HG03342 (cell line): ENCODE results near the gene ARHGAP25.

Experiments used
- ATAC-seq: cut with Tn5 transposase; IDR thresholded peaks from one replicate; pipeline ENCODE4 v1.9.1; 2021; ENCODE audit warnings: mild to moderate bottlenecking, moderate library complexity; ENCODE audit not compliant: unreplicated experiment

Gene ARHGAP25, protein sequence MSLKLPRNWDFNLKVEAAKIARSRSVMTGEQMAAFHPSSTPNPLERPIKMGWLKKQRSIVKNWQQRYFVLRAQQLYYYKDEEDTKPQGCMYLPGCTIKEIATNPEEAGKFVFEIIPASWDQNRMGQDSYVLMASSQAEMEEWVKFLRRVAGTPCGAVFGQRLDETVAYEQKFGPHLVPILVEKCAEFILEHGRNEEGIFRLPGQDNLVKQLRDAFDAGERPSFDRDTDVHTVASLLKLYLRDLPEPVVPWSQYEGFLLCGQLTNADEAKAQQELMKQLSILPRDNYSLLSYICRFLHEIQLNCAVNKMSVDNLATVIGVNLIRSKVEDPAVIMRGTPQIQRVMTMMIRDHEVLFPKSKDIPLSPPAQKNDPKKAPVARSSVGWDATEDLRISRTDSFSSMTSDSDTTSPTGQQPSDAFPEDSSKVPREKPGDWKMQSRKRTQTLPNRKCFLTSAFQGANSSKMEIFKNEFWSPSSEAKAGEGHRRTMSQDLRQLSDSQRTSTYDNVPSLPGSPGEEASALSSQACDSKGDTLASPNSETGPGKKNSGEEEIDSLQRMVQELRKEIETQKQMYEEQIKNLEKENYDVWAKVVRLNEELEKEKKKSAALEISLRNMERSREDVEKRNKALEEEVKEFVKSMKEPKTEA

DNA sequence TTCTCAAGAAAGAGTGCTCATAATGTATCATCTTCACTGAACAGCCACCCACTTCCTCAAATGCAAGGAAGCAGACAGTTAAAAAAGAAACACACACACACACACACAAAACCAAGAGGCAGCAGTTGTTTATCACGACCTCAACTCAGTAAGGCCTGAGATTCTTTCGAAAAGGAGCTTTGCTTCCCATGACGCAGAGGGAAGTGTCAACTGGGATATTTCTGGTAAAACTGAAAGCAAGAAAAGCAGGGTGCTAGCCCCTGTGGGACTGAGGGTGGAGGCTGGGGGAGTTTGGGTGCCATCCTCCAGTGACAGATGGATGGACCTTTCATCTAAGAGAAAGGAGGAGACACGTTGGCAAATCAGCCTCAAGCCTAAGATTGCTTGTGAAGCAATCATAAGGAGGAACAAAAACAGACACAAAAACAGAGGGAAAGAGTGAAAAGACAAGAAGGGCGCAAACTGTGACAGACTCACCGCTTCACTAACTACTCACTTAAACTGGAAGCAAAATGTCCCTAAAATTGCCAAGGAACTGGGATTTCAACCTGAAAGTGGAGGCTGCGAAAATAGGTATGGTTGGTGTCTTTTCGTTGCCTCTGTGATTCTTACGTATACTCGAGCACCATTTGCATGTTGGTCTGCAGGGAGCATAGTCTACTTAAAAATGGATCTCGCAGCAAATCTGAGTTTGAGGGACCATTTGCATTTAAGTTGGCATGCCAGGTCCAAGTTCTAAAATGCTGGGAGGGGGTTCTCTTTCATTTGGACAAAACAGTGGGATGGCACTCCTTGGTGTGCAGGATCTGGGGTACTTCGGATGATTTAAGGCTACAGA, at the start of gene ARHGAP25:
Gene ARHGAP25 (plus strand): TSS at position 124 of the 838 bp plus-strand sequence. CDS start 389 bp downstream, at position 513.
- ATAC-seq, result peak; percentile 51

DNA sequence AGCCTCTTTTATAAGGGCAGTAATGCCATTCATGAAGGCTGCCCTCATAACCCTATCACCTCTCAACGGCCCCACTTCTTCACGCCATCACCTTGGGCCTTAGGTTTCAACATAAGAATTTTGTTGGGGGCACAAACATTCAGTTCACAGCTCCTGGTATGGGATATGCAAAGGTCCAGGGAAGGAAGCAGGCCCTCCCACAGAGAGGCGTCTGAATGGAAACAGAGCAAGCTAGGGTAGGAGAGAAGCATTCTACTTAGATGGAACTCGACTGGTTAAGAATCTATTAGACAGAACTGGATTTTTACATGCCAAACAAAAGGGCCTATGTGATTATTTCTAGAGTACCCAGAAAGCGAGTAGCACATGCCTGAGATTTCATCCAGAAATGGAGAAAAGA, 48.4 kb upstream of the ARHGAP25 start:
- no peak for ATAC-seq

DNA sequence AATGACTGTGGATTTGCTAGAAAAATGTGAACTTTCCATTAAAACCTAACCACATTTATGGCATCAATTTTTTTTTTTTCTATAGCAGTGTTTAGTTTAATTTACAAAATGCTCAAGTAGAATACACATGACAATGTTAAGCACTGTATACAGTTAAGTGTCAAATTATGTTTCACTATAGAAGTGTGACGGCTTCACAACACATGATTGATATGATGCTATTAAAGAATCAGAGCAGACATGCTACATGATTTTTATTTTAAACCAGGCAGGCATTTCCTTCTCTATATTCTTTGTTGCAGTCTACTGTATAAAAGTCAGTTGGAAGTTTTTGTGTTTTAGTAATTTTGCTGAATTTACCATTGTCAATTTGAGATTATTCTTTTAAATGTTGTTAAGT, 47.6 kb upstream of the ARHGAP25 start:
- ATAC-seq, result no peak

DNA sequence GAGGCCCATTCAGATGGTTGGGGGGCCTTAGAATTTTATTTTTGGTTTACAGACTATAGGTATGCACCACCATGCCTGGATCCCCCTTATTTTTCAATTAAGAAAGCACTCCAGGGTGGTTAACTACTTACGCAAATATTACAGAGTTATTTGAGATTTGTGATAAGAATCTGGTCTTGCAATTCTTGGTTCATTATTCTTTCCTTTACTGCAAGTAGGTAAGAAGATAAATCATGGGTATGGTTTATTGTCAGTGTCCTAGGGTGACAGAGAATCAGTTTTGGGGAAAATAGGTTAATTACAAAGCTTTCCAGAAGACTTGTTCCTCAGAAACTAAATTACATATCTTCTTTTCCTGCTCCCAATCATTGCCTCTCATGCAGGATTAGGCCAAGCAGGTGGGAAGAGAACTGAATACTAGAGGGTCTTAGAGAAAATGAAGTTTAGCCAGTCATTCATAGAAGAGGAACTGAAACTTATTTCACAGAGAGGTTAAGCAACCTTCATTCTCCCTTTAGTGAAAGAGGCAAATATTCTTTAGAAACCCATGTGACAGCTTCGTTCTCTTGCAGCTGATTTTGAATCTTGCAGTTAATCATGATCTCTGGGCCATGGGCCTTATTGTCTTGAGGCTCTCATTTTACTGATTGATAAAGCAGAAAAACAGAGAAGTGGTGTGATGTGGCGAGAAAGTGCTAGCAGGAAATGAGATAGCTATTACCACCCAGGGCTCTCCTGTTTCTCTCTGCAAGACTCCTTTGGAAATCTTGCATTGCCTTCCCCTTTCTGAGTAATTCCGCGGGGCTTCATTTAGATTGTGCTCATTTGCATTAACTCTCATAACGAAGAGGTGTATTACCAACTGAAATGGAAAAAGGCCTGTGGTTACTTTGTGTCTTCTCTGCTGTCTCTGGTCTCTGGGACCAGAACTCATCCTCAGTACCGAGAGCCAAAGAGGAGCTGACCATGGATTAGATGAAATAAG, 44.8 kb upstream of the ARHGAP25 start:
- peak; percentile 88 for ATAC-seq

DNA sequence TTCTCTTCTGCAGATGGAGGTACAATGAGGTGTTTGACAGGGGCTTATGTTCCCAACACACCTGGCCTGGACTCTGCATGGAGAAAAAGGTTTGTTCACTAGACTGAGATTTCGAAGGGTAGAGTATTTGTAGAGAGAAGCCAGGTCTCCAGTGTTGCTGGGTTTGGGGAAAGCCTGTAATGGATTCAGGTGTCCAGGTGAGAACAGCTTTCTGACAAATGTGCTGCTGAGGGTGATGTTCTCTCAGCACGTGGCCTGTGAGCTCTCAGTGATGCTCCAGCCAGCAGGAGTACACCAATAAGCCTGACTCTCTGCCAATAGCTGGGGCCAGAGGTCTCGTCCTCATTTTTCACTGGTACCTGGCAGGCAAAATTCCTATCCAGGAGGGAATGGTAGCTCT, 43.8 kb upstream of the ARHGAP25 start:
- ATAC-seq, result no peak

DNA sequence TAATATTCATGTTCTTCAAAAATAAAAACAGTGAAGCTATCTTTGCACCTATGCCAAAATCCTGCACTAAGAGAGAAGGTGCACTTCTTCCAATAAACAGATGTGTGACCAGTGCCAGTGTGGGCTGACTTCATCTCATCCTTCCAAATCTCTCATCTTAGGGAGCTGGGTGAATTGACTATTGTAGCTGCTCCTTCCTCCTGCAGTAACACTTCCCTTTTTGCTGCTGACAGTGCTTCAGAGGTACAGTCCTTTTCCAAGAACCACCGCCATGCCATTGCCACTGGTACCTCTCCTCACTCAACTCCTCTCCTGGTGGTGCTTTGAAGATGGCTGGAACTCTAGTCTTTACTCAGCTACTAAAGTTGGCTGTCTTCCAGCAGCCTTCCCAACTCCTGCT, 42.1 kb upstream of the ARHGAP25 start:
- ATAC-seq, result no peak

DNA sequence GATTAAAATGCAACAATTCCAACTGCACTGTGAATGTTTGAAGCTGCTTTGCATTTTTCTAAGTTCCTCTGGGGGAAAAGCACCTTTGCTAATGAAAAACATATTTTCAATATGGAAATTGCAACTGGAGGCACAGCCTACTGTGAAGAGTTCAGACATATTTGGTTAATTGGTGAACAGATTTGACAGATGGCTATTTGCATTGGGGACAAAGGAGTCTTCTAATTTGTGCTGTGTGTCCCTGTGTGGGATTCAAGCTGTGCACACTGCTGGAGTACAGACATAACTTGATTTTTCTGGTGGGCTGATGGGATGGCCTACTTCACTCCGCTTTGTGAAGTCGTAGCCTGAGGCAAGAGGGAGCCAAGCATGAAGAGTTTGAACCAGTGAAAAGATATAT, 40.7 kb upstream of the ARHGAP25 start:
- ATAC-seq, result no peak

DNA sequence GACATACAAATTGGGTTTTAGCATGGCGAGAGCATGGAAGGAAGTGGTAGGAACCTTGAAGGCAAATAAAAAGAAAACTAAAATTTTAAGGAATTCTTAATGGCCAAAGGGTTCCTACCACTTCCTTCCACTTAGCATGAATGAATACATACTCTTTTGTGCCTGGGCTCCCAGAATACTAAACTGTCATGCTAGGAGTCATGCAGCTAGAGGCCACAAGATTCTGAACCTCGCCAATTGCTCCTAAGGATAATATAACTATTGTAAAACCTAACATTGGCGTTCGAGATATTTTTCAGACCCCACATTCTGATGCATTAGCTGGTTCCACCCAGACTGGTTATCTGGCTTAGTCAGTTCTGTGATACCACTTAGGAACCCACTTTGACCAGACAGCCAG, 38.6 kb upstream of the ARHGAP25 start:
- no peak for ATAC-seq

DNA sequence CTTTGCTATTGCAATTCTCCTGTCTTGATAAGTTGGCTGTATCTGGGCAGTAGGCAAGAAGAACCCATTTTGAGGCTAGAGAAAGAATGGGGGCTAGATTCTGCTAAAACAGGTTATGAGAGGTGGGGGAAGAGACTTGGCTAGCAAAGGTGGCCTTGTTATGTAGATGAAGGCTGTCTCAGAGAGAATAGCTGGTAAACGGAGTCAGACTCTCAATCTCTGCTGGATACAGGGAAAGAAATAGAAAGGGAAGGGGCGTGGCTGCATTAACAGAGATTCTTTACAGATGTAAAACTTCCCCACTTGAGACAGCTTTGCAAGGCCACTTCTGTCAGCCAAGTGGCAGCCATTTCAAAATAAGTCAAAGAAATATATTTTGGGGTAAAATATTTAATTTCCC, 38.1 kb upstream of the ARHGAP25 start:
- no peak for ATAC-seq

DNA sequence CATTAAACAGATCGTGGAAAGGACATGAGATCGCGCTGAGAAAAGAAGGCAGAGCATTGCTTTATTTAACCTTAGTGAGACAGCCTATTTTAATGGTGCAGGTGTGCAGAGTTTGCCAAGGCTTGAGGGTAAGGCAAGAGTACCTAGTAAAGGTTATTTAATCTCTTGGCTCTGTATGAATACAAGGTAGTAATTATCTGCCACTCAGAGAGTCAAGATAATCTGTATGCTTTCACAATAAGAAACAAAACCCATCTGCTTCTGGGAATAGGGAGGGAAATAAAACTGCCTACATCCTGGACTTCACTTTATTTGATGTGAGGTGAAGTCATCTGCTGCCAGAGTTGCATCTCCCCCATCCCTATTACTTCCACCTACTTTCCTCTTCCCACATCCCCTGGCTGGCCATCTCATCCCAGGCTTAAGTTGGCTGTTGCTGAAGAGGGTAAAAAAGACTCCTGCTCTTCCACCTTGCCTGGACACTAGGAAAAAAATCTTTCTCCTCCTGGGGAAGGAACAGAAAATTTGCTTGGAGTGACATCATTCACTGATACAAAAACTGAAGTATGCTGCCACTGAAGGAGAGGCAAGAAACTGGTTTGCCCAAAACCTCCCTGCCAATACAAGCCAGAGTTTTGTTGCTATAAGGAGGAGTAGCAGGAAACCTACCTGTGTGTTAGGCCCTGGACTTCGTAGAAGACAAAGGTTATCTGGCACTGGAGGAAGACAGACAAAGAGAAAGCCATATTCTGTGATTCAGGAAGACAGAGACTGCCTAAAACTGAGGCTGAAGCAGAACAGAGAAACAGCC, 35.8 kb upstream of the ARHGAP25 start:
- ATAC-seq, result no peak

DNA sequence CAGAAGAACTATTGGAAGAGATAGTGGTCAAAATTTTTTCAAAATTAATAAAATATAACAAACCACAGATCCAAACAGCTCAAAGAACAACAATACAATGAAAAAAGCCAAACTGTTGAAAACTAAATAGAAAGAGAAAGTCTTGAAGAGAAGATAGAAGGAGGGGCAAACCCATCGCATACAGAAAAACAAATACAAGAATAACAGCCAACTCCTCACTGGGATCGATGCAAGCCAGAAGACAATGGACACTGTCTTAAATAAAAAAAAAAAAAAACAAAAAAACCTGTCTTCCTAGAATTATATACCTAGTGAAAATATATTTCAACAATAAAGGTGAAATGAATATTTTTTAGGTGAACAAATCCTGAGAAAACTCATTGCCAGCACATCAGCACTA, 34.1 kb upstream of the ARHGAP25 start:
- ATAC-seq, result no peak

DNA sequence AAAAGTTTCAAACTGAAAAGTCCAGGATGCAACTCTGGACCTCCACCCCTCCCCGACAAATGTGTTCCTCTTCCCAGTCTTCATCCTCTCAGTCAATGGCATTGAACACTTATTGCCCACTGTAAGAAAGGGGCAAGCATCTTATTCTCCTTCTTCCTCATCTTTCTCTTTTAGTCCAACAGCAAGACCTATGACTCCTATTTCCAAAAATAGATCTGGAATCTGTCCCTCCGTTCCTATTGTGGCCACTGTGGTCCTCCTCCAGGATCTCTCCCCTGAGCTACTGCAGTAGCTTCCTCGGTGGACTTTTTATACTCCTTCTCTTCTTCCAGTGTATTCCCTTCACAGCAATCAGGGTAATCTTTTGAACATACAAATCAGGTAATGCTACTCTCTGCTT, 28.0 kb upstream of the ARHGAP25 start:
- no peak for ATAC-seq

DNA sequence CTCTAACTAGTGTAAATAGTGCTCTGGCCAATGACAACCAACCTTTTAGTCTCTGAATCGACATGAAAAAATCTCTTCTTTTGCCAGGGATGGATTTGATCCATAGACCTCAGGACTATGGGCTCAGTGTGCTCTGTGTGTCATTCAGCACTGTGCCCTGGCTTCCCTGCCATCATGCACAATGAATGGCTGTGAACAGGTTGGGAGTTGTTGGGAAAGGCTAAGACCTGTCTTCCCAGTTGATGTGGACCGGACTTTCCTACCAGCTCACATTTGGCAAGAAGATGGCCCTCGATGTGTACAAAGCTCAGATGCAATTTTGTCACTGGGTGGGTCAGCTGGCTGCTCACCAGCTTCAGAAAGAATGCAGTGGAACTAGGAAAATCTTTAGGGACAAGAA, 26.0 kb upstream of the ARHGAP25 start:
- ATAC-seq, result no peak

DNA sequence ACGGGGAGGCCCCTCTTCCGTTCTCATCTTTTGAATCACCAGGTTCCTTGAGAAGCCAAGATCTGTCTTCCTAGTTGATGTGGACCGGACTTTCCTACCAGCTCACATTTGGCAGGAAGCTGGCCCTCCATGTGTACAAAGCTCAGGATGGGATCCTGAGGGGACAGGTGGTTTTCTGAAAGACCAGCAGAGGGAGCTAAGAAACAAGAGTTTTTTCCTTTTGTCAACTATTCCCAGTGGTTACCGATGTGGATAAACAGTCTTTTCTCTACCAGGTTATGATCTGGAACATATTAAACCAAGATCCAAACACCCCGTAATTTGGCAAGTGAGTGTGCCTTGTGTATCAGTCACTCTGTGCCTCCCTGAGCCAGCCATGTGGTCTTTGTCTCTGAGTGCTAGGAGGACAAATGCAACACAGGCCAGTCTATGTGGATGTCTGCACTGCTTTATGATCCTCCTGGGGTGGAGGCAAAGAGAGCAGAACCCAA, 25.1 kb upstream of the ARHGAP25 start:
- ATAC-seq, result no peak

DNA sequence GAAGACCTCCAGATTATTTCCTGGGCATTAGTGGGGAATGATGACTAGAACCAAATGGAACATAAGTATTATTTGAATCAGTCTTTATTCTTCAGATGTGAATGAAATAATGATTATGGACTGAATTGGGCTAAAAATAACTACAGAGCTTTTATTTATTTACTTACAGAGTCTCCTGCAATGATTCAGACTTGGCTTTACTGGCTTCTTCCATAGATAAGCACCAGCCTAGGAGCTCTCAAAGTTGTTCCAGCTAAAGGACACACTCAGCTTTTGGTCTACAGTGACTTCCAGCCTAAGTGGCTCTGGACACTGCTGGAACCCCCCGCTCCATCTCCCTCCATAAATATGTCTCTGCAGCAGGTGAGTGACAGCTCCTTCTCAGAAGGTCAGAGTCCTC, 24.3 kb upstream of the ARHGAP25 start:
- ATAC-seq, result no peak

DNA sequence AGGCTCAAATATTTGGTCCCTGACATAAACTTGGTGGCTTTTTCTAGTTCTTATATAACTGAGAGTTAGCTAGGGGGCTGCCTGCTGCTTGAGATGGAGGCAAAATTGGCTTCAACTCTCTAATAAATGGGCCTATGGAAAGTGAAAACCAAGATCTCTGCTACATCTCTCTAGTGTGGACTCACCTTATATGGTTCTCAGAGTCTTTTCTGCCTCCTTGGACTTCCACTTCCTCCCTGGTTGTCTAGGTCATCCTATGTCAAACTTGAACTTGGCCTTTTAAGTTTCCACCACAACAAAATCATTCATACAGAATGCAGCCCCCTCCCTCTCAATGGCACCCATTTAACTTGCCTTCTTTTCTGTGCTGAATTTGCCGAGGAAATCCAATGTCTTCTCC, 23.9 kb upstream of the ARHGAP25 start:
- ATAC-seq, result no peak

DNA sequence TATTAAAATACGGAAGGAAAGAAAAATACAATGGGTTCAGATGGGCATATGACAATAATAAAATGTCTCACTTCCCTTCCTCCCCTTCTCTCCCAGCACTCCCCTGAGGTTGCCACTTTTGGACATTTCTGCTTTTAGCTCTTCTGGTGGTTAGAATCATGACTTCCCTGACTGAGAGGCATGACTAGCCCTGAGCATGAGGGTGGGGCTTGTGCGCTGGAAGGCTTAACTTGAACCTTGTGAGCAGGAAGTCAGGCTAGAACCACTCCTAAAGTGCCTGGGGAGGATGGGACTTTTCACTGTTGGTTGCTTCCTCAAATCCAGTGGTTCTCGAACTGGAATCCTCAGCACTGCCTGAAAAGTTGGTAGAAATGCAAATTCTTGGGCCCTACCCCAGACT, 19.7 kb upstream of the ARHGAP25 start:
- ATAC-seq, result peak; percentile 82

DNA sequence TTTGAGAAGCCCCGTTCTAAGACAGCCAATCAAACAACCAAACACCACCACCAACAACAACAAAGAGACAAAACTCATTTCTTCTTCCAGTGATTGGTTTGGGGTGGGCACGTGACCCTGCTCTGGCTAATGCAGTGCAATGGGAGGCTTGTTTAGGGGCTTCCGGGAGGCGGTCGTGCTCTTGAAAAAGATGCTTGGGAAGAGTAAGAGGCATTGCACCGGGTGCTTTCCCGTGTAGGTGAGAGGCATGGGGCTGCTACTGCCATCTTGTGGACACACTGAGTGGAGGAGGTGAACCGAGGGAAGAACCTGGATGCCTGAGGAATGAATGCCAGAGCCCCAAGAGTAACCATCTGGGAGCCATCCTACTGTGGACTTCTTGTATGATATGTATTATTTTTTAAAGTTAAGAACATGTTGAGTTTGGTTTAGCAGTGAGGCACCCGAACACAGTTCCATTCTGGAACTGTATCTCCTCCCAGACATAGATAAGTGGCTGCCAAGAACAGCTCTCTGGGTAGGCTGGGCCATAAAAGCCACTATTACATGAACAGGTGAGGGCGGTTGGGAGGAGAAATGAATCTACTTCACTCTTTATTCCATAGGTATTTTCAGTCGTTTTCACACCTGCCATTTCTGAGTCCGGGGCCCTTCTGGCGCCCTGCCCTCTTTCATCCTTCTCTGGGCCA, 19.1 kb upstream of the ARHGAP25 start:
- ATAC-seq, result peak; percentile 80
